HCT116 (cell line): Measurements from ENCODE around the gene ELK4. TPM values are rescaled to one million over a fixed set of nuclear protein-coding genes. Genes with fewer than 3 reads are reported as not detected.

Source experiments
- ATAC-seq: fragments of 200-7000 bp; cut with Tn5 transposase; 2 replicates; pipeline ENCODE4 v1.9.1; 2020; ENCODE audit warnings: mild to moderate bottlenecking, moderate library complexity
- BruUV-seq: library from RNA; stranded (reverse); fragments of 400-500 nt; replicated peaks from 2 replicates; lab custom pipeline; 2021; lab: Mats Ljungman, UMichigan
- CTCF ChIA-PET: fragments of 300-600 bp; sonication (Branson Sonifier 250); formaldehyde crosslinking; loops from one replicate; lab custom pipeline; 2021; ENCODE audit warnings: antibody characterized with exemption; lab: Charles Lee
- POLR2A ChIA-PET: fragments of 300-600, 350-600 bp; sonication (Branson Sonifier 250); formaldehyde crosslinking; loops from one replicate; lab custom pipeline; 2021; ENCODE audit warnings: antibody characterized with exemption; lab: Charles Lee
- RAD21 ChIA-PET, 2 experiments: fragments of 300-600 bp; sonication (Branson Sonifier 250); formaldehyde crosslinking; loops; one replicate each; lab custom pipeline; 2023; ENCODE audit warnings: low total read pairs in 2 of 2; ENCODE audit not compliant: uncharacterized antibody in 2 of 2, unreplicated experiment in 2 of 2, low non-redundant PET in 1 of 2; lab: Charles Lee
- DNase-seq: peaks from one replicate; pipeline ENCODE4 v3.0.0-alpha.2; 2010; ENCODE audit warnings: low read depth, low spot score
- H2AFZ ChIP-seq: fragments of 200-600 bp; shearing (Covaris generic), sonication (generic); 2 replicates; pipeline ENCODE4 v1.6.1; 2017; ENCODE audit warnings: low read depth, mixed run types, mixed read lengths, antibody characterized with exemption, low read length; ENCODE audit not compliant: poor library complexity, severe bottlenecking
- H3K27ac ChIP-seq: 2 replicates; pipeline ENCODE4 v1.5.1; 2012; ENCODE audit warnings: low read depth, low read length
- H3K27me3 ChIP-seq: fragments of 200-600 bp; sonication (generic); 2 replicates; pipeline ENCODE4 v1.6.1; 2016; ENCODE audit warnings: mixed run types, low read length, mixed read lengths; ENCODE audit not compliant: insufficient read depth
- H3K36me3 ChIP-seq, 2 experiments: fragments of 200-500 bp in 1 of 2; fragments of 200-600 bp in 1 of 2; sonication (Bioruptor generic) in 1 of 2; sonication (generic) in 1 of 2; 2 replicates each; pipeline versions ENCODE4 v1.5.1 to v1.6.1; 2014 to 2016; ENCODE audit warnings: low read length in 2 of 2, inconsistent platforms in 1 of 2, mixed read lengths in 1 of 2, mixed run types in 1 of 2; ENCODE audit not compliant: insufficient read depth in 2 of 2, control insufficient read depth in 1 of 2
- H3K4me1 ChIP-seq, 2 experiments: fragments of 200-600 bp in 1 of 2; sonication (generic) in 1 of 2; 2 replicates each; pipeline versions ENCODE4 v1.5.1 to v1.6.1; 2012 to 2017; ENCODE audit warnings: low read length in 2 of 2, inconsistent platforms in 1 of 2, mild to moderate bottlenecking in 1 of 2, mixed read lengths in 1 of 2, mixed run types in 1 of 2, moderate library complexity in 1 of 2; ENCODE audit not compliant: insufficient read depth in 2 of 2, control insufficient read depth in 1 of 2
- H3K4me2 ChIP-seq: fragments of 200-600 bp; sonication (generic); 2 replicates; pipeline ENCODE4 v1.6.1; 2017; ENCODE audit warnings: mixed run types, low read length, mixed read lengths
- H3K4me3 ChIP-seq, 2 experiments: fragments of 200-600 bp in 1 of 2; sonication (generic) in 1 of 2; replicated peaks in 1 of 2; 2 replicates each; pipeline ENCODE4 v1.5.1; 2011 to 2016; ENCODE audit warnings: low read length in 2 of 2, control low read depth in 1 of 2, low read depth in 1 of 2, mild to moderate bottlenecking in 1 of 2, mixed read lengths in 1 of 2, mixed run types in 1 of 2
- H3K79me2 ChIP-seq: fragments of 200-600 bp; sonication (generic); 2 replicates; pipeline ENCODE4 v1.6.1; 2017; ENCODE audit warnings: mild to moderate bottlenecking, mixed run types, low read length, moderate library complexity, mixed read lengths; ENCODE audit not compliant: insufficient read depth
- H3K9ac ChIP-seq: fragments of 200-600 bp; sonication (generic); 2 replicates; pipeline ENCODE4 v1.6.1; 2016; ENCODE audit warnings: low read length, mixed read lengths
- H3K9me2 ChIP-seq: fragments of 200-600 bp; sonication (generic), shearing (Covaris generic); 2 replicates; pipeline ENCODE4 v1.6.1; 2017; ENCODE audit warnings: mixed run types, mild to moderate bottlenecking, moderate library complexity; ENCODE audit not compliant: insufficient read depth
- H3K9me3 ChIP-seq, 2 experiments: fragments of 200-500 bp in 1 of 2; fragments of 200-600 bp in 1 of 2; sonication (Bioruptor generic) in 1 of 2; sonication (generic) in 1 of 2; 2 replicates each; pipeline ENCODE4 v1.6.1; 2014 to 2017; ENCODE audit warnings: low read length in 2 of 2, mixed read lengths in 2 of 2, inconsistent platforms in 1 of 2, low read depth in 1 of 2, mild to moderate bottlenecking in 1 of 2, mixed run types in 1 of 2, moderate library complexity in 1 of 2; ENCODE audit not compliant: control insufficient read depth in 1 of 2, insufficient read depth in 1 of 2
- H4K20me1 ChIP-seq: fragments of 200-600 bp; sonication (generic), shearing (Covaris generic); 2 replicates; pipeline ENCODE4 v1.6.1; 2017; ENCODE audit warnings: mixed run types, mild to moderate bottlenecking, moderate library complexity; ENCODE audit not compliant: insufficient read depth
- CBX3 ChIP-seq: IDR thresholded peaks from 2 replicates; pipeline ENCODE4 v1.6.1; 2012; ENCODE audit warnings: low read depth
- CEBPB ChIP-seq: IDR thresholded peaks from 2 replicates; pipeline ENCODE4 v1.6.1; 2012; ENCODE audit warnings: low read depth
- EZH2 ChIP-seq: fragments of 200-600 bp; sonication (generic); IDR thresholded peaks from 2 replicates; pipeline ENCODE4 v1.6.1; 2017; ENCODE audit warnings: antibody characterized with exemption, mixed run types
- EZH2phosphoT487 ChIP-seq: fragments of 200-600 bp; IDR thresholded peaks from 2 replicates; pipeline ENCODE4 v1.6.1; 2018; ENCODE audit warnings: antibody characterized with exemption, borderline replicate concordance
- FOSL1 ChIP-seq: IDR thresholded peaks from 2 replicates; pipeline ENCODE4 v1.6.1; 2012; ENCODE audit warnings: low read depth
- JUND ChIP-seq: IDR thresholded peaks from 2 replicates; pipeline ENCODE4 v1.6.1; 2012
- SRF ChIP-seq: IDR thresholded peaks from 2 replicates; pipeline ENCODE4 v1.6.1; 2012; ENCODE audit warnings: low read depth
- TCF7L2 ChIP-seq: IDR thresholded peaks from 2 replicates; pipeline ENCODE4 v1.7.0; 2011; ENCODE audit warnings: borderline replicate concordance, inconsistent platforms; ENCODE audit not compliant: insufficient read depth, insufficient read length; ENCODE audit errors: extremely low read depth
- YY1 ChIP-seq: IDR thresholded peaks from 2 replicates; pipeline ENCODE4 v1.6.1; 2011; ENCODE audit warnings: low read length, low read depth, moderate library complexity, mild to moderate bottlenecking; ENCODE audit not compliant: insufficient replicate concordance; ENCODE audit errors: extremely low read depth
- ZFX ChIP-seq: fragments of 450-650 bp; IDR thresholded peaks from 2 replicates; pipeline ENCODE4 v1.6.1; 2017
- intact Hi-C: fragments of 100-400 bp; cut with micrococcal nuclease; formaldehyde crosslinking; loops from 2 replicates; pipeline ENCODE4 v1.10.0; 2022
- total RNA-seq: library from RNA; stranded (reverse); gene quantifications from one replicate; pipeline ENCODE4 v1.2.1, GENCODE V29; 2021; ENCODE audit not compliant: unreplicated experiment
- TF ChIP-seq, protein P1 (sequence below): IDR thresholded peaks from 2 replicates; pipeline ENCODE4 v1.6.1; 2012
- TF ChIP-seq, protein P2 (sequence below), 3 experiments: fragments of 200-600 bp in 1 of 3; sonication (generic) in 1 of 3; IDR thresholded peaks in 2 of 3; conservative IDR thresholded peaks in 1 of 3; 2 replicates each; pipeline ENCODE4 v1.5.1; 2012 to 2017; ENCODE audit warnings: low read depth in 2 of 3, low read length in 2 of 3, antibody characterized with exemption in 1 of 3, borderline replicate concordance in 1 of 3, control low read depth in 1 of 3, mild to moderate bottlenecking in 1 of 3, mixed read lengths in 1 of 3, mixed run types in 1 of 3, moderate library complexity in 1 of 3; ENCODE audit not compliant: insufficient read depth in 1 of 3
- TF ChIP-seq, protein P3 (sequence below): IDR thresholded peaks from 2 replicates; pipeline ENCODE4 v1.6.1; 2012

Gene ELK4
- total RNA-seq, 1 experiment from 2014 or later: 46.2 TPM

DNA sequence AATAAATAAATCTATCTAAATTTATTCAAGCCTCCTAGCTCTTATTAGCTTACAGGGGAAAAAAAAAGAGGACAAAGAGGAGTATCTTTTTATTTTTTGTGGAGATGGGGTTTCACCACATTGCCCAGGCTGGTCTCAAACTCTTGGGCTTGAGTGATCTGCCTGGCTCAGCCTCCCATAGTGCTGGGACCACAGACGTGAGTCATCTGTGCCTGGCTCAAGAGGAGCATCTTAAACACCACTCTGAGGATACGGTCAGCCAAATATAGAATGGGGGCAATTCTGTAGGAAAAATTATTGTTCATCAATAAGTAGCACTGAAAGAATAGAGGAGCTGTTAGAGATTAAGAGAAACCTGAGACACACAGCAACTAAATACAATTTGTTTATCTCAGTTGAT, 24.4 kb upstream of the ELK4 start:
- no peaks in the 10 kb centered on the region for H3K79me2 ChIP-seq
- TF ChIP-seq CEBPB: no peak
- TF ChIP-seq, protein P1, sequence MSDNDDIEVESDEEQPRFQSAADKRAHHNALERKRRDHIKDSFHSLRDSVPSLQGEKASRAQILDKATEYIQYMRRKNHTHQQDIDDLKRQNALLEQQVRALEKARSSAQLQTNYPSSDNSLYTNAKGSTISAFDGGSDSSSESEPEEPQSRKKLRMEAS: no peak
- no peak for TF ChIP-seq ZFX
- no peak for TF ChIP-seq FOSL1
- TF ChIP-seq YY1: no peak
- no peak for TF ChIP-seq EZH2phosphoT487
- no peak for TF ChIP-seq SRF
- TF ChIP-seq, protein P2, sequence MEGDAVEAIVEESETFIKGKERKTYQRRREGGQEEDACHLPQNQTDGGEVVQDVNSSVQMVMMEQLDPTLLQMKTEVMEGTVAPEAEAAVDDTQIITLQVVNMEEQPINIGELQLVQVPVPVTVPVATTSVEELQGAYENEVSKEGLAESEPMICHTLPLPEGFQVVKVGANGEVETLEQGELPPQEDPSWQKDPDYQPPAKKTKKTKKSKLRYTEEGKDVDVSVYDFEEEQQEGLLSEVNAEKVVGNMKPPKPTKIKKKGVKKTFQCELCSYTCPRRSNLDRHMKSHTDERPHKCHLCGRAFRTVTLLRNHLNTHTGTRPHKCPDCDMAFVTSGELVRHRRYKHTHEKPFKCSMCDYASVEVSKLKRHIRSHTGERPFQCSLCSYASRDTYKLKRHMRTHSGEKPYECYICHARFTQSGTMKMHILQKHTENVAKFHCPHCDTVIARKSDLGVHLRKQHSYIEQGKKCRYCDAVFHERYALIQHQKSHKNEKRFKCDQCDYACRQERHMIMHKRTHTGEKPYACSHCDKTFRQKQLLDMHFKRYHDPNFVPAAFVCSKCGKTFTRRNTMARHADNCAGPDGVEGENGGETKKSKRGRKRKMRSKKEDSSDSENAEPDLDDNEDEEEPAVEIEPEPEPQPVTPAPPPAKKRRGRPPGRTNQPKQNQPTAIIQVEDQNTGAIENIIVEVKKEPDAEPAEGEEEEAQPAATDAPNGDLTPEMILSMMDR (IDR thresholded peaks at IDR 0.05 in 2 of 3, conservative IDR thresholded peaks at IDR 0.05 in 1 of 3; ENCODE audit: borderline replicate concordance in 1 of 3, insufficient read depth in 1 of 3, low read depth in 2 of 3, low read length in 2 of 3): no peak
- no peak for TF ChIP-seq JUND
- no peak for TF ChIP-seq CBX3
- no peak for TF ChIP-seq TCF7L2
- no peak for TF ChIP-seq EZH2
- TF ChIP-seq, protein P3, sequence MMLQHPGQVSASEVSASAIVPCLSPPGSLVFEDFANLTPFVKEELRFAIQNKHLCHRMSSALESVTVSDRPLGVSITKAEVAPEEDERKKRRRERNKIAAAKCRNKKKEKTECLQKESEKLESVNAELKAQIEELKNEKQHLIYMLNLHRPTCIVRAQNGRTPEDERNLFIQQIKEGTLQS: no peak
- H3K27me3 ChIP-seq: no peaks in the 10 kb centered on the region
- CTCF ChIA-PET: interaction anchor here (0.7 to 7.4 kb wide), 7 partner anchors 11 to 168 kb away, joined by 3 to 230 read pairs (median 3); no protein-coding TSS in a partner anchor
- no peaks in the 10 kb centered on the region for H3K9me3 ChIP-seq
- H3K4me3 ChIP-seq: no peak overlapping the region
- no peak overlapping the region for H2AFZ ChIP-seq
- POLR2A ChIA-PET: no interaction called here
- H3K9ac ChIP-seq: no peak overlapping the region
- no peaks in the 10 kb centered on the region; a peak in 1 of 4 replicates for H3K36me3 ChIP-seq
- no TSS peak for BruUV-seq
- no peak overlapping the region for H3K27ac ChIP-seq
- no peaks in the 10 kb centered on the region for H3K9me2 ChIP-seq
- no peak overlapping the region for H3K4me2 ChIP-seq
- H4K20me1 ChIP-seq: no peaks in the 10 kb centered on the region
- DNase-seq (no peak), ATAC-seq (no peak)
- no peaks in the 10 kb centered on the region; a peak in 1 of 4 replicates for H3K4me1 ChIP-seq
- RAD21 ChIA-PET: interaction anchor here in 1 of 2 experiments (1.2 to 3.2 kb wide), 2 partner anchors 65 to 68 kb away, joined by 3 to 45 read pairs; no protein-coding TSS in a partner anchor
- intact Hi-C loops: no loop called here
